Heart left ventricle (tissue), 16 donors: ENCODE results near the gene LCE7A. TPM values are rescaled to one million over a fixed set of nuclear protein-coding genes. Genes with fewer than 3 reads are reported as not detected.

Source experiments
- ATAC-seq, 4 donors: fragments of 200-7000 bp; cut with Tn5 transposase; one replicate each; pipeline ENCODE4 v1.9.1; 2020 to 2022; ENCODE audit warnings: moderate library complexity in 4 of 4, mild to moderate bottlenecking in 3 of 4, moderate number of reproducible peaks in 1 of 4
- DNase-seq, 5 donors: peaks; one replicate each; pipeline ENCODE4 v3.0.0-alpha.2; 2020
- H3K27ac ChIP-seq, 12 donors: fragments of 200-600 bp; sonication (generic) in 4 of 12; one replicate each; pipeline versions ENCODE4 v1.5.0 to v1.8.0; 2016 to 2022; ENCODE audit warnings: mild to moderate bottlenecking in 2 of 12
- H3K27me3 ChIP-seq, 9 donors: fragments of 200-600 bp; sonication (generic) in 2 of 9; one replicate each; pipeline versions ENCODE4 v1.5.1 to v1.8.0; 2016 to 2022; ENCODE audit warnings: mild to moderate bottlenecking in 3 of 9
- H3K36me3 ChIP-seq, 9 donors: fragments of 200-600 bp; sonication (generic) in 2 of 9; one replicate each; pipeline versions ENCODE4 v1.5.0 to v1.8.0; 2018 to 2022; ENCODE audit warnings: mild to moderate bottlenecking in 2 of 9
- H3K4me1 ChIP-seq, 12 donors: fragments of 200-600 bp; sonication (generic) in 4 of 12; one replicate each; pipeline versions ENCODE4 v1.5.0 to v1.8.0; 2016 to 2022; ENCODE audit warnings: mild to moderate bottlenecking in 3 of 12
- H3K4me3 ChIP-seq, 12 donors: fragments of 200-600 bp; sonication (generic) in 4 of 12; one replicate each; pipeline versions ENCODE4 v1.5.0 to v1.8.0; 2017 to 2022; ENCODE audit warnings: mild to moderate bottlenecking in 9 of 12, moderate library complexity in 4 of 12
- H3K9me3 ChIP-seq, 12 donors: fragments of 200-600 bp; sonication (generic) in 4 of 12; one replicate each; pipeline versions ENCODE4 v1.5.0 to v1.8.0; 2016 to 2022; ENCODE audit warnings: mild to moderate bottlenecking in 1 of 12
- POLR2A ChIP-seq, 2 donors: fragments of 450-650 bp; IDR thresholded peaks; one replicate each; pipeline ENCODE4 v1.6.1; 2017; ENCODE audit warnings: antibody characterized with exemption in 2 of 2, mild to moderate bottlenecking in 2 of 2, moderate library complexity in 2 of 2
- WGBS, 4 donors: extraction: QIAGEN DNeasy Blood & Tissue Kit in 2 of 4; methylation state at CpG; one replicate each; pipeline versions ENCODE4 v1.1.5 to v1.1.7; 2013 to 2018; 5-methylcytosine and 5-hydroxymethylcytosine counted together
- intact Hi-C, 10 donors: fragments of 100-400 bp; cut with DNase I; formaldehyde crosslinking; loops; one replicate each; pipeline versions ENCODE4 v1.11.1 to v1.14.2; 2022
- polyA plus RNA-seq, 2 donors: library from polyadenylated mRNA; stranded (reverse); fragments of 200-250 nt; gene quantifications; one replicate each; pipeline ENCODE4 v1.2.3, GENCODE V29; 2013
- total RNA-seq, 9 donors: library from RNA; depleted of rRNA in 2 of 9; stranded (reverse); fragments of >200 nt in 2 of 9; fragmentation: NEBNext Ultra II Directional in 3 of 9; extraction: Animal tissue kit (Norgen Biotek cat#: 25700) in 3 of 9; gene quantifications; one replicate each; pipeline versions ENCODE4 v1.1.0 to v1.2.4, GENCODE V29; 2016 to 2023
- TF ChIP-seq, protein P1 (sequence below), 12 donors: fragments of 200-600 bp; sonication (generic) in 4 of 12; IDR thresholded peaks; one replicate each; pipeline versions ENCODE4 v1.5.0 to v1.8.0; 2018 to 2022; ENCODE audit warnings: antibody characterized with exemption in 12 of 12, mild to moderate bottlenecking in 5 of 12
- donor health status: ischemic (EF 13 %, LVEDD 7.1; RV severe dilation, severe dysfunction).
- donor health status: healthy with polysubstance abuse.
- donor health status: DM: no; HTN: yes; CAD: no.
- donor health status: DM: no; HTN: no; CAD: no.
- donor health status: ischemic (EF 25% LVEDD 6.9; RV normal size, moderate dysfunction).
- donor health status: ischemic (EF 25% LVEDD 5.7; RV mildly dilated, moderate dysfunction).
- donor health status: healthy.
- donor health status: DM: yes; HTN: yes; CAD: no.
- donor health status: ischemic (EF 35%, LVEDD 5.7; RV mildly dilated, moderate dysfunction).
- donor health status: nonischemic (EF 11% LVEDD 7.7; RV severe dilation, severe dysfunction).
- donor health status: DM: yes; HTN: yes; CAD: no.
- donor health status: PGD.
- donor health status: ischemic (EF 29% LVEDD 5.4; RV normal size, mild dysfunction).
- donor health status: nonischemic (EF 23%, LVEDD 6.1; RV moderate dilation, normal function).

LCE7A gene
- total and polyA plus RNA-seq, 11 donors: not detected

DNA sequence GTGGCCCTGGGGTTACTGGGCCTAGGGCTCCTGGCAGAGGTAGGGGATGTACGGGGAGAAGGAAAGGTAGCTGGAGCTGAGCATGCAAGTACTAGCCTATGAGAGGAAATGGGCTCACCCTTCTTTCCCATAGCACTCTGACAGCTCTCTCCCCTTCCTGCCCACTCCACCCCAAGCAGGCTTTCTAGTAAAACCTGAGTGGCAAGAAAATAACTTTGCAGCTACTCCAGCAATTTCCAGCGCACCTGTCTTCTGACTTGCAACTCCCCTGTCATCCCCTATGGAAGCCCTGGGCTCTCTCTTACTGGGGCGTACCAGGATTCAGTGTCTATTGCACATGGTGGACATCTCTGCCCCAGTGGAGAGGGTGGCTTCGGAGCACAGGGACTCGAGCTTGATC lies 41.8 kb downstream of the LCE7A start:
- intact Hi-C loops: no loop called here
- TF ChIP-seq, protein P1, sequence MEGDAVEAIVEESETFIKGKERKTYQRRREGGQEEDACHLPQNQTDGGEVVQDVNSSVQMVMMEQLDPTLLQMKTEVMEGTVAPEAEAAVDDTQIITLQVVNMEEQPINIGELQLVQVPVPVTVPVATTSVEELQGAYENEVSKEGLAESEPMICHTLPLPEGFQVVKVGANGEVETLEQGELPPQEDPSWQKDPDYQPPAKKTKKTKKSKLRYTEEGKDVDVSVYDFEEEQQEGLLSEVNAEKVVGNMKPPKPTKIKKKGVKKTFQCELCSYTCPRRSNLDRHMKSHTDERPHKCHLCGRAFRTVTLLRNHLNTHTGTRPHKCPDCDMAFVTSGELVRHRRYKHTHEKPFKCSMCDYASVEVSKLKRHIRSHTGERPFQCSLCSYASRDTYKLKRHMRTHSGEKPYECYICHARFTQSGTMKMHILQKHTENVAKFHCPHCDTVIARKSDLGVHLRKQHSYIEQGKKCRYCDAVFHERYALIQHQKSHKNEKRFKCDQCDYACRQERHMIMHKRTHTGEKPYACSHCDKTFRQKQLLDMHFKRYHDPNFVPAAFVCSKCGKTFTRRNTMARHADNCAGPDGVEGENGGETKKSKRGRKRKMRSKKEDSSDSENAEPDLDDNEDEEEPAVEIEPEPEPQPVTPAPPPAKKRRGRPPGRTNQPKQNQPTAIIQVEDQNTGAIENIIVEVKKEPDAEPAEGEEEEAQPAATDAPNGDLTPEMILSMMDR (IDR thresholded peaks at IDR 0.05): no peak
- TF ChIP-seq POLR2A (IDR thresholded peaks at IDR 0.05): no peak
- H3K27ac ChIP-seq: no peak overlapping the region
- DNase-seq (no peak), ATAC-seq (no peak)
- 70 to 80% (median 72%) methylated on average over 5 of the region's 5 CpGs for WGBS, 4 donors
- no peaks in the 10 kb centered on the region for H3K9me3 ChIP-seq
- no peaks in the 10 kb centered on the region for H3K4me1 ChIP-seq
- H3K4me3 ChIP-seq: no peak overlapping the region
- peaks cover 0 to 15% (median 0%) of the 10 kb centered on the region in 9 donors for H3K27me3 ChIP-seq
- no peaks in the 10 kb centered on the region for H3K36me3 ChIP-seq

DNA sequence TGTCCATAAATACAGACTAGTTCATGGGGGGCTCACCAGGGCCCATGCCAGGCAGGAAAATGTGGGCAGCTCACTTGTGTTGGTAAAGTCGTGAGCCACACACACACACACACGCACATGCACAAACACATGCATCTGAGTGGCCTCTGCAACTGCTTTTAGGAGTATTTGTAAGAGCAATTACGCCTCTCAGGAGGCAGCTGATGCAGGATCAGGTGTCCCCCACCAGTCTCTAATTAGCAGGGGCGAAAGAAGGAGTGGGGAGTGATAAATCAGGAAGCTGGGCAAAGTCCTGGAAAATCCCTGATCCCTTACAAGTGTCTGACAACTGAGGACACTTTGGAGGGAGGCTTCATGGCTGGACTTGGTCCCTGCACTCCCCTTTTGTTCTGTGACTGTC lies 42.8 kb downstream of the LCE7A start:
- ATAC-seq: no peak
- peaks cover 0 to 12% (median 0%) of the 10 kb centered on the region in 9 donors for H3K27me3 ChIP-seq
- WGBS, 4 donors: 45 to 62% (median 53%) methylated on average over 4 of the region's 4 CpGs
- no peaks in the 10 kb centered on the region for H3K4me1 ChIP-seq
- TF ChIP-seq, protein P1 (IDR thresholded peaks at IDR 0.05): no peak
- no peak for TF ChIP-seq POLR2A (IDR thresholded peaks at IDR 0.05)
- no peaks in the 10 kb centered on the region for H3K9me3 ChIP-seq
- H3K36me3 ChIP-seq: no peaks in the 10 kb centered on the region
- no peak overlapping the region for H3K27ac ChIP-seq
- DNase-seq: no peak
- intact Hi-C loops: no loop called here
- no peak overlapping the region for H3K4me3 ChIP-seq

DNA sequence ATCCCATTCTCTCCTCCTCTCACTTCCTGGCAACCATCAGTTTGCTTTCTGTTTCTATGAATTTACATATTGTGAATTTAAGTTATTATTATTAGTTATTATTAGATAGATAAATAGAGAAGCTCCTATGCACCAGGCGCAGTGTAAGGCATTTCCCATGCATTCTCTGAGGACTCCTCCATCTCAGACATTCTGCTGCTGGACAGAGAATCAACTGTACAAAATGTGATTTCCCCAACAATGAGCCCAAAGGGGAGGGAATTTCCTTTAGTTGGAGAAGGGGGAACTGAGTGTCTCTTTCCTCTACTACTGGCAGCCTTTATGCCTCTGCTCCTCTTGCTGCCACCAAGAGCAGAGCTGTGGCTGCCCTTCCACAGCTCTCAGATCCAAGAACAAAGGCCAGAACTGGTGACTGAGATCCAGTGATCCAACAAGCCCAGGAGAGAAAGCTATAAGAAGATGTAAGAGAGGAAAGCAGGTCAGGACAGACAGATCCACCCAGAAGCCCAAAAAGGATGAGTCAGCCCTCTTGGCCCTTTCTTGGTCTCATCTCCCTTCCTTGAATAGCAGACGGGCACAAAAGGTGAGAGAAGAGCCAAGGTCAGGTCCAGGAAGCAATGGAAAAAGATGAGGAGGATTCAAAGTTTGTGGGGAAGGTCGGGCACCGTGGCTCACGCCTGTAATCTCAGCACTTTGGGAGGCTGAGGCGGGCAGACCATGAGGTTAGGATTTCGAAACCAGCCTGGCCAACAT lies 45.1 kb downstream of the LCE7A start:
- intact Hi-C loops: no loop called here
- WGBS, 4 donors: 71 to 82% (median 81%) methylated on average over 7 of the region's 7 CpGs
- Histone ChIP-seq H3K4me3 (no peak overlapping the region), H3K27me3 (peaks cover 0 to 17% (median 0%) of the 10 kb centered on the region in 9 donors), H3K27ac (no peak overlapping the region), H3K4me1 (no peaks in the 10 kb centered on the region), H3K36me3 (no peaks in the 10 kb centered on the region), H3K9me3 (no peaks in the 10 kb centered on the region)
- DNase-seq: no peak
- no peak for ATAC-seq
- TF ChIP-seq POLR2A (IDR thresholded peaks at IDR 0.05): no peak
- TF ChIP-seq, protein P1 (IDR thresholded peaks at IDR 0.05): no peak

DNA sequence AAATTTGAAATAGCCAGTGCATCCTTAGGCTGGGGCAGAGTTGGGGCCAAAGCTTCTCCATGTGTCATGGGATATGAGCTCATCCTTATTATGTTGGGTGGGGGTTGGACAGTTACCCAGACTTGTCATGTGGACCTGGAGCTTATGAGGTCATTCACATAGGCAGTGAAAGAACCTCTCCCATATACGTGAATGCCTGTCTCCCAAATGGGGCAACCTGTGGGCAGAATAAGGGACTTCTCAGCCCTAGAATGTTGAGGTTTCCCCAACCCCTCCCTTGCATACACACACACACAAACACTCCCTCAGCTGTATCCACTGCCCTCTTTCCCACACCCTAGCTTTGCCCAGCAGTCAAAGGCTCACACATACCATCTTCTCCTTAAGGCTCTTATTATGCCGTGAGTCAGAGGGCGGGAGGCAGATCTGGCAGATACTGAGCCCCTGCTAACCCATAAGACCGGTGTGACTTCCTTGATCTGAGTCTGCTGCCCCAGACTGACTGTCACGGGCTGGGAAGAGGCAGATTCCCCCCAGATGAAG lies 46.3 kb downstream of the LCE7A start:
- no peak for DNase-seq
- TF ChIP-seq, protein P1 (IDR thresholded peaks at IDR 0.05): no peak
- no peak for TF ChIP-seq POLR2A (IDR thresholded peaks at IDR 0.05)
- intact Hi-C loops: no loop called here
- H3K27ac ChIP-seq: no peak overlapping the region
- ATAC-seq: no peak
- H3K4me3 ChIP-seq: no peak overlapping the region
- H3K27me3 ChIP-seq: peaks cover 0 to 17% (median 0%) of the 10 kb centered on the region in 9 donors
- peaks cover 0 to 5% (median 0%) of the 10 kb centered on the region in 12 donors for H3K9me3 ChIP-seq
- no peaks in the 10 kb centered on the region for H3K4me1 ChIP-seq
- H3K36me3 ChIP-seq: no peaks in the 10 kb centered on the region
- 34 to 42% (median 40%) methylated on average over 5 of the region's 5 CpGs for WGBS, 4 donors
